WTC11 (cell line): ENCODE measurements around the gene APLF. TPM values are rescaled to one million over a fixed set of nuclear protein-coding genes. Genes with fewer than 3 reads are reported as not detected.

Source experiments
- ATAC-seq: fragments of 200-7000 bp; cut with Tn5 transposase; 2 replicates; pipeline ENCODE4 v1.10.0; 2021; ENCODE audit warnings: mild to moderate bottlenecking, moderate library complexity
- CTCF ChIA-PET: fragments of 300-600 bp; sonication (Branson Sonifier 250); formaldehyde crosslinking; loops from one replicate; lab custom pipeline; 2021; ENCODE audit warnings: antibody characterized with exemption; lab: Charles Lee
- POLR2A ChIA-PET: fragments of 350-600 bp; sonication (Branson Sonifier 250); formaldehyde crosslinking; loops from one replicate; lab custom pipeline; 2021; ENCODE audit warnings: antibody characterized with exemption; lab: Charles Lee
- DNase-seq: peaks from one replicate; pipeline ENCODE4 v3.0.0; 2021; ENCODE audit warnings: low spot score
- H3K27ac Mint-ChIP-seq: 2 replicates; pipeline ENCODE4 v1.8.0; 2021; ENCODE audit warnings: mixed read lengths
- H3K27me3 Mint-ChIP-seq: 2 replicates; pipeline ENCODE4 v1.8.0; 2021; ENCODE audit warnings: low read depth, mild to moderate bottlenecking, moderate library complexity, mixed read lengths
- H3K36me3 Mint-ChIP-seq: 2 replicates; pipeline ENCODE4 v1.8.0; 2021; ENCODE audit warnings: mixed read lengths
- H3K4me1 Mint-ChIP-seq: 2 replicates; pipeline ENCODE4 v1.8.0; 2022; ENCODE audit warnings: mixed read lengths
- H3K4me3 Mint-ChIP-seq: 2 replicates; pipeline ENCODE4 v1.8.0; 2021; ENCODE audit warnings: mild to moderate bottlenecking, moderate library complexity, mixed read lengths
- H3K9me3 Mint-ChIP-seq: 2 replicates; pipeline ENCODE4 v1.8.0; 2021; ENCODE audit warnings: mixed read lengths
- EMX1 ChIP-seq: fragments of 250-450 bp; sonication (Bioruptor Pico); IDR thresholded peaks from 2 replicates; pipeline ENCODE4 v1.8.0; 2021; ENCODE audit warnings: mild to moderate bottlenecking
- FOXJ3 ChIP-seq: sonication (generic); formaldehyde crosslinking; IDR thresholded peaks from 2 replicates; pipeline ENCODE4 v1.9.0; 2021; ENCODE audit warnings: missing genetic modification reagents, mild to moderate bottlenecking, borderline replicate concordance
- HMGA2 ChIP-seq: fragments of 250-450 bp; sonication (Bioruptor Pico); IDR thresholded peaks from 2 replicates; pipeline ENCODE4 v1.4.0; 2021; ENCODE audit warnings: mild to moderate bottlenecking, moderate library complexity
- IRF2 ChIP-seq: sonication (generic); formaldehyde crosslinking; IDR thresholded peaks from 2 replicates; pipeline ENCODE4 v1.8.0; 2022; ENCODE audit warnings: low read depth, missing genetic modification reagents, borderline replicate concordance
- MXD4 ChIP-seq: fragments of 250-450 bp; sonication (Bioruptor Pico); IDR thresholded peaks from 2 replicates; pipeline ENCODE4 v1.8.0; 2021; ENCODE audit warnings: mild to moderate bottlenecking, moderate library complexity, borderline replicate concordance
- NFATC4 ChIP-seq: fragments of 250-450 bp; sonication (Bioruptor Pico); IDR thresholded peaks from 2 replicates; pipeline ENCODE4 v1.9.0; 2021; ENCODE audit warnings: mild to moderate bottlenecking
- ZNF232 ChIP-seq: sonication (generic); formaldehyde crosslinking; IDR thresholded peaks from 2 replicates; pipeline ENCODE4 v1.8.0; 2022; ENCODE audit warnings: mild to moderate bottlenecking, missing genetic modification reagents
- ZNF263 ChIP-seq: sonication (generic); formaldehyde crosslinking; IDR thresholded peaks from 2 replicates; pipeline ENCODE4 v1.8.1; 2022; ENCODE audit warnings: low read depth, mild to moderate bottlenecking, moderate library complexity, missing genetic modification reagents
- ZNF317 ChIP-seq: sonication (generic); formaldehyde crosslinking; IDR thresholded peaks from 2 replicates; pipeline ENCODE4 v1.8.1; 2023; ENCODE audit warnings: low read depth, mild to moderate bottlenecking, moderate library complexity, missing genetic modification reagents, borderline replicate concordance
- total RNA-seq: library from RNA; stranded (reverse); gene quantifications from 3 replicates; pipeline ENCODE4 v1.2.3, GENCODE V29; 2021
- TF ChIP-seq, protein P1 (sequence below): sonication (generic); formaldehyde crosslinking; IDR thresholded peaks from 2 replicates; pipeline ENCODE4 v1.8.1; 2023; ENCODE audit warnings: mild to moderate bottlenecking, missing genetic modification reagents, borderline replicate concordance
- TF ChIP-seq, protein P2 (sequence below): fragments of 250-450 bp; sonication (Bioruptor Pico); IDR thresholded peaks from 2 replicates; pipeline ENCODE4 v2.1.2; 2022; ENCODE audit warnings: mild to moderate bottlenecking, moderate library complexity
- TF ChIP-seq, protein P3 (sequence below): sonication (generic); formaldehyde crosslinking; IDR thresholded peaks from 2 replicates; pipeline ENCODE4 v1.8.1; 2023; ENCODE audit warnings: mild to moderate bottlenecking, moderate library complexity, missing genetic modification reagents
- TF ChIP-seq, protein P4 (sequence below): sonication (generic); formaldehyde crosslinking; IDR thresholded peaks from 2 replicates; pipeline ENCODE4 v1.8.1; 2022; ENCODE audit warnings: mild to moderate bottlenecking, missing genetic modification reagents, moderate library complexity, borderline replicate concordance
- TF ChIP-seq, protein P5 (sequence below): fragments of 250-450 bp; sonication (Bioruptor Pico); IDR thresholded peaks from 2 replicates; pipeline ENCODE4 v1.9.0; 2021; ENCODE audit warnings: mild to moderate bottlenecking
- TF ChIP-seq, protein P6 (sequence below): sonication (generic); formaldehyde crosslinking; IDR thresholded peaks from 2 replicates; pipeline ENCODE4 v1.8.1; 2022; ENCODE audit warnings: mild to moderate bottlenecking, moderate library complexity, missing genetic modification reagents

The APLF gene
- total RNA-seq, 1 experiment from 2014 or later = 2.7 TPM

DNA sequence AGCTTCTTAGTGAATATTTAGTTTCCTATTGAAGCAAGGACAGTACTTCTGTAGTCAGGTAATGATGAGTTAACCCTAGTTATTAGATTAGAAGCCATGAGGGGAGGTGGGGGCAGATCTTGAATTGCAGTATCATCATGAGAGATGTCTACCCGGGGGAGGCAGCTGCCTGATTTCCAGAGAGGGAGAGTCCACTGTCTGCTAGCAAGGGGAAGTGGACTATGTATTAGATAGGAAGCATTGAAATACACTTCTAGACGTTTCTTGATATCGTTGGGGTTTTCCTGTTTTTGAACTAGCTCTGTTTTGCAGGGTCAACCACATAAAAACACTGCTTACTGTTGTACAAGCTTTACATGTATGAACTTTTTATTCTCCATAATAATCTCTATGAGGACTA is 38.8 kb downstream of the APLF start:
- H3K9me3 Mint-ChIP-seq = peaks cover 6% of the 10 kb centered on the region; the same call in 1 of the 2 replicates
- H3K27ac Mint-ChIP-seq = no peak overlapping the region
- peaks cover 6% of the 10 kb centered on the region; the same call in 1 of the 2 replicates for H3K36me3 Mint-ChIP-seq
- peaks cover 10% of the 10 kb centered on the region for H3K4me1 Mint-ChIP-seq
- H3K27me3 Mint-ChIP-seq = no peaks in the 10 kb centered on the region; the same call in 1 of the 2 replicates
- ChIA-PET POLR2A (no interaction called here), CTCF (interaction anchor here (0.7 to 1.4 kb wide), 3 partner anchors 18 to 89 kb away, joined by 3 to 5 read pairs (median 4); no protein-coding TSS in a partner anchor)
- H3K4me3 Mint-ChIP-seq = no peak overlapping the region
- TF ChIP-seq, protein P1, sequence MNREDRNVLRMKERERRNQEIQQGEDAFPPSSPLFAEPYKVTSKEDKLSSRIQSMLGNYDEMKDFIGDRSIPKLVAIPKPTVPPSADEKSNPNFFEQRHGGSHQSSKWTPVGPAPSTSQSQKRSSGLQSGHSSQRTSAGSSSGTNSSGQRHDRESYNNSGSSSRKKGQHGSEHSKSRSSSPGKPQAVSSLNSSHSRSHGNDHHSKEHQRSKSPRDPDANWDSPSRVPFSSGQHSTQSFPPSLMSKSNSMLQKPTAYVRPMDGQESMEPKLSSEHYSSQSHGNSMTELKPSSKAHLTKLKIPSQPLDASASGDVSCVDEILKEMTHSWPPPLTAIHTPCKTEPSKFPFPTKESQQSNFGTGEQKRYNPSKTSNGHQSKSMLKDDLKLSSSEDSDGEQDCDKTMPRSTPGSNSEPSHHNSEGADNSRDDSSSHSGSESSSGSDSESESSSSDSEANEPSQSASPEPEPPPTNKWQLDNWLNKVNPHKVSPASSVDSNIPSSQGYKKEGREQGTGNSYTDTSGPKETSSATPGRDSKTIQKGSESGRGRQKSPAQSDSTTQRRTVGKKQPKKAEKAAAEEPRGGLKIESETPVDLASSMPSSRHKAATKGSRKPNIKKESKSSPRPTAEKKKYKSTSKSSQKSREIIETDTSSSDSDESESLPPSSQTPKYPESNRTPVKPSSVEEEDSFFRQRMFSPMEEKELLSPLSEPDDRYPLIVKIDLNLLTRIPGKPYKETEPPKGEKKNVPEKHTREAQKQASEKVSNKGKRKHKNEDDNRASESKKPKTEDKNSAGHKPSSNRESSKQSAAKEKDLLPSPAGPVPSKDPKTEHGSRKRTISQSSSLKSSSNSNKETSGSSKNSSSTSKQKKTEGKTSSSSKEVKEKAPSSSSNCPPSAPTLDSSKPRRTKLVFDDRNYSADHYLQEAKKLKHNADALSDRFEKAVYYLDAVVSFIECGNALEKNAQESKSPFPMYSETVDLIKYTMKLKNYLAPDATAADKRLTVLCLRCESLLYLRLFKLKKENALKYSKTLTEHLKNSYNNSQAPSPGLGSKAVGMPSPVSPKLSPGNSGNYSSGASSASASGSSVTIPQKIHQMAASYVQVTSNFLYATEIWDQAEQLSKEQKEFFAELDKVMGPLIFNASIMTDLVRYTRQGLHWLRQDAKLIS (CRISPR knock-in tag) = no peak
- no peak for TF ChIP-seq MXD4 (CRISPR knock-in tag)
- TF ChIP-seq IRF2 (CRISPR knock-in tag) = no peak
- TF ChIP-seq ZNF263 (CRISPR knock-in tag) = no peak
- TF ChIP-seq, protein P2, sequence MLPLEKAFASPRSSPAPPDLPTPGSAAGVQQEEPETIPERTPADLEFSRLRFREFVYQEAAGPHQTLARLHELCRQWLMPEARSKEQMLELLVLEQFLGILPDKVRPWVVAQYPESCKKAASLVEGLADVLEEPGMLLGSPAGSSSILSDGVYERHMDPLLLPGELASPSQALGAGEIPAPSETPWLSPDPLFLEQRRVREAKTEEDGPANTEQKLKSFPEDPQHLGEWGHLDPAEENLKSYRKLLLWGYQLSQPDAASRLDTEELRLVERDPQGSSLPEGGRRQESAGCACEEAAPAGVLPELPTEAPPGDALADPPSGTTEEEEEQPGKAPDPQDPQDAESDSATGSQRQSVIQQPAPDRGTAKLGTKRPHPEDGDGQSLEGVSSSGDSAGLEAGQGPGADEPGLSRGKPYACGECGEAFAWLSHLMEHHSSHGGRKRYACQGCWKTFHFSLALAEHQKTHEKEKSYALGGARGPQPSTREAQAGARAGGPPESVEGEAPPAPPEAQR = no peak
- TF ChIP-seq, protein P3, sequence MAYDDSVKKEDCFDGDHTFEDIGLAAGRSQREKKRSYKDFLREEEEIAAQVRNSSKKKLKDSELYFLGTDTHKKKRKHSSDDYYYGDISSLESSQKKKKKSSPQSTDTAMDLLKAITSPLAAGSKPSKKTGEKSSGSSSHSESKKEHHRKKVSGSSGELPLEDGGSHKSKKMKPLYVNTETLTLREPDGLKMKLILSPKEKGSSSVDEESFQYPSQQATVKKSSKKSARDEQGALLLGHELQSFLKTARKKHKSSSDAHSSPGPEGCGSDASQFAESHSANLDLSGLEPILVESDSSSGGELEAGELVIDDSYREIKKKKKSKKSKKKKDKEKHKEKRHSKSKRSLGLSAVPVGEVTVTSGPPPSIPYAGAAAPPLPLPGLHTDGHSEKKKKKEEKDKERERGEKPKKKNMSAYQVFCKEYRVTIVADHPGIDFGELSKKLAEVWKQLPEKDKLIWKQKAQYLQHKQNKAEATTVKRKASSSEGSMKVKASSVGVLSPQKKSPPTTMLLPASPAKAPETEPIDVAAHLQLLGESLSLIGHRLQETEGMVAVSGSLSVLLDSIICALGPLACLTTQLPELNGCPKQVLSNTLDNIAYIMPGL (CRISPR knock-in tag) = no peak
- TF ChIP-seq EMX1 (CRISPR knock-in tag) = no peak
- TF ChIP-seq, protein P4, sequence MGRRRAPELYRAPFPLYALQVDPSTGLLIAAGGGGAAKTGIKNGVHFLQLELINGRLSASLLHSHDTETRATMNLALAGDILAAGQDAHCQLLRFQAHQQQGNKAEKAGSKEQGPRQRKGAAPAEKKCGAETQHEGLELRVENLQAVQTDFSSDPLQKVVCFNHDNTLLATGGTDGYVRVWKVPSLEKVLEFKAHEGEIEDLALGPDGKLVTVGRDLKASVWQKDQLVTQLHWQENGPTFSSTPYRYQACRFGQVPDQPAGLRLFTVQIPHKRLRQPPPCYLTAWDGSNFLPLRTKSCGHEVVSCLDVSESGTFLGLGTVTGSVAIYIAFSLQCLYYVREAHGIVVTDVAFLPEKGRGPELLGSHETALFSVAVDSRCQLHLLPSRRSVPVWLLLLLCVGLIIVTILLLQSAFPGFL (CRISPR knock-in tag) = no peak
- no peak for TF ChIP-seq ZNF232 (CRISPR knock-in tag)
- no peak for TF ChIP-seq HMGA2 (CRISPR knock-in tag)
- TF ChIP-seq, protein P5, sequence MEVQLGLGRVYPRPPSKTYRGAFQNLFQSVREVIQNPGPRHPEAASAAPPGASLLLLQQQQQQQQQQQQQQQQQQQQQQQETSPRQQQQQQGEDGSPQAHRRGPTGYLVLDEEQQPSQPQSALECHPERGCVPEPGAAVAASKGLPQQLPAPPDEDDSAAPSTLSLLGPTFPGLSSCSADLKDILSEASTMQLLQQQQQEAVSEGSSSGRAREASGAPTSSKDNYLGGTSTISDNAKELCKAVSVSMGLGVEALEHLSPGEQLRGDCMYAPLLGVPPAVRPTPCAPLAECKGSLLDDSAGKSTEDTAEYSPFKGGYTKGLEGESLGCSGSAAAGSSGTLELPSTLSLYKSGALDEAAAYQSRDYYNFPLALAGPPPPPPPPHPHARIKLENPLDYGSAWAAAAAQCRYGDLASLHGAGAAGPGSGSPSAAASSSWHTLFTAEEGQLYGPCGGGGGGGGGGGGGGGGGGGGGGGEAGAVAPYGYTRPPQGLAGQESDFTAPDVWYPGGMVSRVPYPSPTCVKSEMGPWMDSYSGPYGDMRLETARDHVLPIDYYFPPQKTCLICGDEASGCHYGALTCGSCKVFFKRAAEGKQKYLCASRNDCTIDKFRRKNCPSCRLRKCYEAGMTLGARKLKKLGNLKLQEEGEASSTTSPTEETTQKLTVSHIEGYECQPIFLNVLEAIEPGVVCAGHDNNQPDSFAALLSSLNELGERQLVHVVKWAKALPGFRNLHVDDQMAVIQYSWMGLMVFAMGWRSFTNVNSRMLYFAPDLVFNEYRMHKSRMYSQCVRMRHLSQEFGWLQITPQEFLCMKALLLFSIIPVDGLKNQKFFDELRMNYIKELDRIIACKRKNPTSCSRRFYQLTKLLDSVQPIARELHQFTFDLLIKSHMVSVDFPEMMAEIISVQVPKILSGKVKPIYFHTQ (CRISPR knock-in tag) = no peak
- no peak for TF ChIP-seq ZNF317 (CRISPR knock-in tag)
- no peak for TF ChIP-seq NFATC4 (CRISPR knock-in tag)
- TF ChIP-seq, protein P6, sequence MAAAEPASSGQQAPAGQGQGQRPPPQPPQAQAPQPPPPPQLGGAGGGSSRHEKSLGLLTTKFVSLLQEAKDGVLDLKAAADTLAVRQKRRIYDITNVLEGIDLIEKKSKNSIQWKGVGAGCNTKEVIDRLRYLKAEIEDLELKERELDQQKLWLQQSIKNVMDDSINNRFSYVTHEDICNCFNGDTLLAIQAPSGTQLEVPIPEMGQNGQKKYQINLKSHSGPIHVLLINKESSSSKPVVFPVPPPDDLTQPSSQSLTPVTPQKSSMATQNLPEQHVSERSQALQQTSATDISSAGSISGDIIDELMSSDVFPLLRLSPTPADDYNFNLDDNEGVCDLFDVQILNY (CRISPR knock-in tag) = no peak
- TF ChIP-seq FOXJ3 (CRISPR knock-in tag) = no peak
- TF ChIP-seq, all 79 proteins: peak for 0
- ATAC-seq (no peak), DNase-seq (no peak)
